ENCODE data around the gene ARID3A. TPM values are rescaled to one million over a fixed set of nuclear protein-coding genes. Genes with fewer than 3 reads are reported as not detected.

Gene ARID3A
- total RNA-seq, 1 experiment from 2014 or later, result 116 TPM

- Mint-ChIP-seq H3K27ac (no peak overlapping the region), H3K27me3 (ENCODE audit: low read depth) (no peaks in the 10 kb centered on the region)
- CTCF ChIA-PET, result interaction anchor here (0.8 to 1.3 kb wide), 3 partner anchors 17 to 59 kb away, joined by 3 read pairs; no protein-coding TSS in a partner anchor
These were observed 50.6 kb downstream of the ARID3A start for GRCh38 chr19:976476-976875.

GRCh38 chr19:977058-977464 lies 51.2 kb downstream of the ARID3A start:
- Mint-ChIP-seq H3K9me3 (no peaks in the 10 kb centered on the region), H3K4me1 (peaks cover 15% of the 10 kb centered on the region), H3K4me3 (no peak overlapping the region), H3K36me3 (peaks cover 4% of the 10 kb centered on the region), H3K27me3 (ENCODE audit: low read depth) (no peaks in the 10 kb centered on the region), H3K27ac (no peak overlapping the region)
- ChIA-PET POLR2A (interaction anchor here (0.5 kb wide), 1 partner anchor 30 kb away, joined by 3 read pairs; no protein-coding TSS in a partner anchor), CTCF (interaction anchor here (1.1 to 1.3 kb wide), 3 partner anchors 12 to 54 kb away, joined by 3 read pairs; no protein-coding TSS in a partner anchor)
- ATAC-seq (no peak), DNase-seq (ENCODE audit: low spot score) (no peak)
- TF ChIP-seq ZNF416 (CRISPR knock-in tag; IDR thresholded peaks at IDR 0.05), result no peak
- no peak for TF ChIP-seq ATF3 (CRISPR knock-in tag; conservative IDR thresholded peaks at IDR 0.05)
- no peak for TF ChIP-seq PRRX2 (CRISPR knock-in tag; IDR thresholded peaks at IDR 0.05)
- TF ChIP-seq FOXP1 (CRISPR knock-in tag; IDR thresholded peaks at IDR 0.05; ENCODE audit: borderline replicate concordance), result no peak
- no peak for TF ChIP-seq ZNF396 (CRISPR knock-in tag; IDR thresholded peaks at IDR 0.05; ENCODE audit: borderline replicate concordance)
- no peak for TF ChIP-seq SP1 (CRISPR knock-in tag; conservative IDR thresholded peaks at IDR 0.05)
- TF ChIP-seq CTCF (IDR thresholded peaks at IDR 0.05), result no peak
- TF ChIP-seq USF1 (CRISPR knock-in tag; IDR thresholded peaks at IDR 0.05), result no peak
- TF ChIP-seq ERG (CRISPR knock-in tag; IDR thresholded peaks at IDR 0.05), result no peak
- TF ChIP-seq ZBTB43 (CRISPR knock-in tag; IDR thresholded peaks at IDR 0.05), result no peak
- TF ChIP-seq ZNF512 (CRISPR knock-in tag; IDR thresholded peaks at IDR 0.05; ENCODE audit: borderline replicate concordance), result no peak
- TF ChIP-seq MXD4 (CRISPR knock-in tag; IDR thresholded peaks at IDR 0.05; ENCODE audit: borderline replicate concordance), result no peak
- TF ChIP-seq NFATC4 (CRISPR knock-in tag; IDR thresholded peaks at IDR 0.05), result no peak

More at GRCh38 chr19:976476-976875, 50.6 kb downstream of the ARID3A start:
- ATAC-seq, result no peak
- H3K9me3 Mint-ChIP-seq, result no peaks in the 10 kb centered on the region
- H3K36me3 Mint-ChIP-seq, result peaks cover 8% of the 10 kb centered on the region
- H3K4me1 Mint-ChIP-seq, result peaks cover 15% of the 10 kb centered on the region
- no peak for DNase-seq (ENCODE audit: low spot score)
- POLR2A ChIA-PET, result interaction anchor here (0.5 kb wide), 1 partner anchor 30 kb away, joined by 3 read pairs; no protein-coding TSS in a partner anchor
- TF ChIP-seq MYBL2 (CRISPR knock-in tag; IDR thresholded peaks at IDR 0.05) (no peak), GABPB1 (CRISPR knock-in tag; IDR thresholded peaks at IDR 0.05) (no peak), ZNF532 (CRISPR knock-in tag; IDR thresholded peaks at IDR 0.05; ENCODE audit: borderline replicate concordance) (no peak), TP53 (CRISPR knock-in tag; IDR thresholded peaks at IDR 0.05) (no peak), ZNF396 (CRISPR knock-in tag; IDR thresholded peaks at IDR 0.05; ENCODE audit: borderline replicate concordance) (no peak), CDX4 (CRISPR knock-in tag; IDR thresholded peaks at IDR 0.05; ENCODE audit: borderline replicate concordance) (no peak), ZNF219 (CRISPR knock-in tag; IDR thresholded peaks at IDR 0.05; ENCODE audit: borderline replicate concordance) (no peak), ESRRA (CRISPR knock-in tag; IDR thresholded peaks at IDR 0.05; ENCODE audit: borderline replicate concordance) (no peak), NR3C1 (CRISPR knock-in tag; conservative IDR thresholded peaks at IDR 0.05; ENCODE audit: low read depth) (no peak)
- no peak overlapping the region for H3K4me3 Mint-ChIP-seq

Data from WTC11 (cell line).